Measurements from ENCODE around the gene ZP2.

ZP2 gene

GRCh38 chr16:21164521-21165168 lies 46.7 kb downstream of the ZP2 start:
- ATAC-seq, result no peak
- TF ChIP-seq ZFP3 (CRISPR knock-in tag; IDR thresholded peaks at IDR 0.05) (no peak), ZNF70 (CRISPR knock-in tag; IDR thresholded peaks at IDR 0.05) (no peak), BACH2 (CRISPR knock-in tag; IDR thresholded peaks at IDR 0.05; ENCODE audit: borderline replicate concordance) (no peak), CSRNP3 (CRISPR knock-in tag; IDR thresholded peaks at IDR 0.05) (no peak), TCF4 (CRISPR knock-in tag; IDR thresholded peaks at IDR 0.05; ENCODE audit: borderline replicate concordance) (no peak), PATZ1 (CRISPR knock-in tag; IDR thresholded peaks at IDR 0.05; ENCODE audit: borderline replicate concordance) (no peak), PPARA (CRISPR knock-in tag; IDR thresholded peaks at IDR 0.05; ENCODE audit: borderline replicate concordance) (no peak), RARB (CRISPR knock-in tag; IDR thresholded peaks at IDR 0.05) (no peak), GLIS3 (CRISPR knock-in tag; IDR thresholded peaks at IDR 0.05) (no peak), TOX (CRISPR knock-in tag; IDR thresholded peaks at IDR 0.05; ENCODE audit: borderline replicate concordance) (no peak), ZNF8 (CRISPR knock-in tag; IDR thresholded peaks at IDR 0.05) (no peak), ESRRG (CRISPR knock-in tag; IDR thresholded peaks at IDR 0.05) (no peak), SNAI2 (CRISPR knock-in tag; IDR thresholded peaks at IDR 0.05) (no peak), ZC3H10 (CRISPR knock-in tag; IDR thresholded peaks at IDR 0.05) (no peak)

GRCh38 chr16:21163576-21163975 lies 47.8 kb downstream of the ZP2 start:
- TF ChIP-seq ZFP30 (CRISPR knock-in tag; IDR thresholded peaks at IDR 0.05) (no peak), CREB5 (CRISPR knock-in tag; IDR thresholded peaks at IDR 0.05; ENCODE audit: low read depth) (no peak), ZNF70 (CRISPR knock-in tag; IDR thresholded peaks at IDR 0.05) (no peak), ISL1 (CRISPR knock-in tag; IDR thresholded peaks at IDR 0.05) (no peak), PPARA (CRISPR knock-in tag; IDR thresholded peaks at IDR 0.05; ENCODE audit: borderline replicate concordance) (no peak), ZNF565 (CRISPR knock-in tag; conservative IDR thresholded peaks at IDR 0.05; ENCODE audit: low read depth) (no peak), OSR1 (CRISPR knock-in tag; IDR thresholded peaks at IDR 0.05) (no peak), ESRRG (CRISPR knock-in tag; IDR thresholded peaks at IDR 0.05) (no peak), GLIS3 (CRISPR knock-in tag; IDR thresholded peaks at IDR 0.05) (no peak), TSHZ2 (CRISPR knock-in tag; IDR thresholded peaks at IDR 0.05) (no peak), CSRNP3 (CRISPR knock-in tag; IDR thresholded peaks at IDR 0.05) (no peak), ARNTL (CRISPR knock-in tag; IDR thresholded peaks at IDR 0.05; ENCODE audit: borderline replicate concordance, low read depth) (no peak), TCF4 (CRISPR knock-in tag; IDR thresholded peaks at IDR 0.05; ENCODE audit: borderline replicate concordance) (no peak), CSDC2 (CRISPR knock-in tag; IDR thresholded peaks at IDR 0.05) (no peak), ZC3H10 (CRISPR knock-in tag; IDR thresholded peaks at IDR 0.05) (no peak), SNAI2 (CRISPR knock-in tag; IDR thresholded peaks at IDR 0.05) (no peak), BACH2 (CRISPR knock-in tag; IDR thresholded peaks at IDR 0.05; ENCODE audit: borderline replicate concordance) (no peak), ZFP3 (CRISPR knock-in tag; IDR thresholded peaks at IDR 0.05) (no peak)
- ATAC-seq, result no peak
